Activated T-helper 9 cell treated with anti-CD3 and anti-CD28 coated beads, Interleukin-2, amount 50 U/mL, for 16 hours (primary cell): Measurements from ENCODE around the gene MUC22.
"Not testable (repeated sequence)": the region's sequence is repeated elsewhere in the genome, so short reads cannot be mapped to it uniquely, and the experiment has no call there.

Experiments
- DNase-seq: peaks from one replicate; pipeline ENCODE4 v3.0.0-alpha.2; 2020; ENCODE audit warnings: low read depth

Gene MUC22

DNA sequence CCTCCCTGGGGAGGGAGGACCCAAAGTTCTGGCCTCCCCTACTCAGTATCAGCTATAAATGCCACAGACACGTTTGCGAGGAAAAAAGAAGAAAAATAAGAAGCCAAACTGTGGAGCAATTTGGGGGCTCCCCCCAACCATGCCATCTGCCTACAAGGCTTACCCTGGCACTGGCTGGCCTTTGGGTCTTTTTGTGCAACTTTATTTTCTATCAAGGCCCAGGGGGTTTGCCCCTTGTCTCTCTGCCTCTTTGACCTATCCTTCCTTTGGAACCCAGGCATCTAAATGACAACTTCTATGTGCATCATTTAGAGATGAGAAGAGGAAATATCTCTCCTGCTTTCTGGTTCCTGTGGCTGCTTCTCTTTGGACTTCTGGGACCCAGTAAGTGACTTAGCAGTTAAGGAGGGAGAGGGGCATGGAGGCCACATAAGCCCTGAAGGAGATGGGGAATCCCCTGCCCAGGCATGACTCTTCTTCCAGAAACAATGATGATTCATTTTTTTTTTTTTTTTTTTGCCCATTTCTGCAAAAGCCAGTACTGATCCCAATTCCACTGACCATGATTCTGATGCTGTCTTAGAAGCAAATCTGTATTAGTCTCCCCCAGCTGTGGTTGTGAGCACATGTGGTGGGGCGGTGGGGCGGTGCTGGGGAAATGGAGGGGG is at the start of gene MUC22:
MUC22 (plus strand) TSS at position 82 of the 668 bp plus-strand sequence; CDS start at position 315, 233 bp downstream.
- no peak for DNase-seq

DNA sequence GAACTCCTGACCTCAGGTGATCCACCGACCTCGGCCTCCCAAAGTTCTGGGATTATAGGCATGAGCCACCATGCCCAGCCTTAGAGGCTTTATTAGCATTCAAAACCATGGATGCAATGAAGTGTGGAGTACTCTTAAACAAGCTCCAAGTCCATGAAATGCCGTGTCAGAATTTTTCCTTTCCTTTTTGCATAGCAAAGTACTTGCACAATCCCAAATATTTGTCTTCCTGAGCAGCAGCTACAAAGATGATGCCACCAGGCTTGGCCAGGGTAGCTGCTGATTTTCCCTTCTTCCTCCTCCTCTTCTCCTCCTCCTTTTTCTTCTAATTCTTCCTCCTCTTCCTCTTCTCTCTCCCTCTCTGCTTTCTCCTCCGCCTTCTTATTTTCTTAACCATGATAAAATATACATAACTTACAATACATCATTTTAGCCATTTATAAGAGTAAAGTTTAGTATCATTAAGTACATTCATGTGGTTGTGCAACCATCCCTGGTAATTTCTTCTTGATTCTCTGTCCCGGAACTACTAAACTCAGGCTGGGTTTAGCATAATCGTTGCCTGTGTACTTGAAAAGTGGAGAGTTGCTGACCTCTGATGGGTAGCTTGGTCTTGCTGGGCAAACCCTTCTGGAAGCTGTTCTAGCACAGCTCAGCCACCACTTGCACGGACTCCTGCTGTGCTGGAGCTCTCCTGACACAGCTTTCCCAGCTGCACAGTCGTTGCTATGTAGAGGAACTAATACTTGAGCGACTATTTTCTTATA is 49.2 kb upstream of the MUC22 start:
- DNase-seq: no peak

DNA sequence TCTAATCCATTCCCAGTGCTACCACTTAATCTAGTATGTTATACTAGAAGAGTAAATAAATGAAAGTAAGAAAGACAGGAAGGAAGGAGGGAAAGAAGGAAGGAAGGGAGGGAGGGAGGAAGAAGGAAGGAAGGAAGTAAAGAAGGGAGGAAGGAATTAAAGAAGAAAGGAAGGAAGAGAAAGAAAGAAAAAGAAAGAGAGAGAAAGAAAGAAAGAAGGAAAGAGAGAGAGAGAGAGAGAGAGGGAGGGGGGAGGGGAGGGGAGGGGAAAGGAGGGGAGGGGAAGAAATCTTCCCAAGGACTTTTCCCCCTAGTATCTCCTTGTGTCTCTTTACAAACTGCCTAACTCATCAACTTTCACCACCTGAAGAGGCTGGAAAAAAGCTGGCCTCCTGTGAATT is 47.6 kb upstream of the MUC22 start:
- no peak for DNase-seq

DNA sequence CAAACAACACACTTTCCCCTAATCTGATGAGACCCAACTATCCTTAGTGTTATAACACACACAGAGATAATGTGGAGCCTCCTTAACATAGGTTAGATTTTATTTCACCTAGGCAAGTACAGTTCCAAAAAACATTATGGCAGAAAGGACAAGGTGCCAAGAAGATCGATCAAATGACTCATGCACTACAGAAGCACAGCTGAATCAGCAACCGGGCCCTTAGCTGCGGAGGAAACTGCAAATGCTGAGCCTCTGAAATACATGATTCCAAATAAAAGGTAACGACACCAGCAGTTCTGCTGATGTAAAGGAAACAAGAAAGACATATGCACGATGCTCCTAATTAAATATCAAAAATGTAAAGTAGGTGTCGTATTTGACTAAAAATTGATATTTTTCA is 46.6 kb upstream of the MUC22 start:
- DNase-seq: no peak

DNA sequence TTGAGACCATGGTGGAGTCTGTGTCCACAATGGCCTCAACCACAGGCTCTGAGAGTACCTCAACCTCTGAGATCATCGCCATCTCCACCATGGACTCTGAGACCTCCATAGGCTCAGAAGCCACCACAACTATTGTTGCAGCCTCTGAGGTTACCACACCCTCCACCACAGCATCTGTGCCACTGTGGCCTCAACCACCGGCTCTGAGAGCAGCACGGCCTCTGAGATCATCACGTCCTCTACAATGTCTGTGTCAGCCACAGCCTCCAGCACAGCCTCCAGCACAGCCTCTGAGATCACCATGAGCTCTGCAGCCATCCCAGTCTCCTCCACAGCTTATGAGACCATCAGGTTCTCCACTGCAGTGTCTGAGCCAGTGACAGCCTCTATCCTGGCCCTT is 46.2 kb upstream of the MUC22 start:
- DNase-seq: no peak

DNA sequence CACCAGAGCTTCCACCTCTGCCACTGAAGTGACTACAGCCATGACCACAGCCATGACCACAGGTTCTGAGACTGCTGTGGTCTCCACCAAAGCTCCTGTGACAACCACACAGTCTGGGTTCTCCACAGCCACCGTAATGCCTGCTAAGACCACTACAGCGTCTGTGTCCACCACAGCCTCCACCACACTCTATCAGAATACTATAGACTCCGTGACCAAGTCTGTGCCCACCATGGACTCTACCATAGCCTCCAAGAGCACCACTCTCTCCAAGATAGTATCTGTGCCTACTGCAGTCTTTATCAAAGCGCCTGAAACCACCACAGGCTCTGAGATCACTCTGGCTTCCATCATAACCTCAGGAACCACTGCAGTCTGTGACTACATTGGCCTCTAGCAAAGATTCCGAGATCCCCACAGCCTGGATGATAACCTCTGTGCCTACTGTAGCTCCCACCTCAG is 45.1 kb upstream of the MUC22 start:
- no peak for DNase-seq

DNA sequence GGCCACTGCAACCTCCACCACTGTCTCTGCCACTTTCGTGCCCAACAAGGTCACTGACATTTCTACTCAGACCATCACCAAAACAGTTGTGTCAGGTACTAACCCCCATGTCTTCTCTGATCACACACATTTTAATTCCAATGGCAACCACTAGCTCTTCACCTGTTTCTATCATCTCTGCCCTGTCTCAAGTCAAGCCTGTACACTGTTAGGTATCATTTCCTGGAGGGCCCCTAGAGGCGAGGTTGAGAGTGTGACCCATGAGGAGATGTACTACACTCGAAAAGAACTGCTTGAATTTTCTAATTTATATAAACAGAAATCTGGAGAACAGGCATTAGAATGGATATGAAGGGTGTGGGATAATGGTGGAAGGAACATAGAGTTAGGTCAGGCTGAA is 44.1 kb upstream of the MUC22 start:
- DNase-seq: no peak

DNA sequence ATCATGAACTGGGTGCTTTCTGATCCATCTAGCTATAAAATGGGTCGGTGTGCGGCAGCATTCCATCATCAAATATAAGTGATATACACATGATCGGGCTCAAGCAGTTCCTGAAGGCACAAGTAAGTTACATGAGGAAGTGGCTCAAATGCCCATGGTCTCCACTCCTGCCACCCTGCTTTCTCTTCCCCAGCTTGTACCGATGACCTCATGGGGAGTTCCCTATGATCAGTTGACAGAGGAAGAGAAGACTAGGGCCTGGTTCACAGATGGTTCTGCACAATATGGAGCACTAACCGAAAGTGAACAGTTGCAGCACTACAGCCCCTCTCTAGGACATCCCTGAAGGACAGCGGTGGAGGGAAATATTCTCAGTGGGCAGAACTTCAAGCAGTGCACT is 41.1 kb upstream of the MUC22 start:
- DNase-seq: not testable (repeated sequence)

DNA sequence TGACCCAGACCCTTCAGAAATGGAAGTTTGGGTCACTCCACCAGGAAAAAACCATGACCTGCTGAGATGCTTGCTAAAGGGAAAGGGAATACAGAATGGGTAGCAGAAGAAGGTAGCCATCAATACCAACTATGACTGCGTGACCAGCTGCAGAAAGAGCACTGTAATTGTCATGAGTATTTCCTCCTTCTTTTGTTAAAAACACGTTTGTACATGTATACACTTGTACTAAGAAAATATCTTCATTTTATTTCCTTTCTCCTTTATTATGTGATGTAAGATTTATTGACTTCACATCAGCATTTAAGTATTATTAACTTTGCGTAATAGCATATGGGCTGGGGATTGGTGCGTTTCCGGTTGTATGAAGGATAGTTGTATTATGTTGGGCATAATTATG is 39.3 kb upstream of the MUC22 start:
- no peak for DNase-seq

DNA sequence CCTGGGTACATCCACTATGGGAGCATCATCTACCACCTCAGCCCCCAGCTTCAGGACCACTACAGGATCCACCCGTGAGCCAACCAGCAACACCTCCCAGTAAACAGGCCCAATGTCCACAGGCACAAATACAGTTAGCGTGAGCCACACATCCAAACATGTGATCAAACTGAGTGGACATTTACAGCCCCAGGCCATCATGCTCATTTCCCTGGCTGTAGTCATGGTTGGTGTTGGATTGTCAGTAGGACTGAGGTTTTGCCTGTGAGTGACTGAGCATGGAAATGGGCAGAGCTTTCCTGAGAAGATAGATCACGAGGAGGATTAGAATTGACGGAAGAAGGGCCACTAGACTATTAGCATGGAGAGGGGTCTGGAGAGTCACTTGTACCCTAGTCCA is 37.5 kb upstream of the MUC22 start:
- DNase-seq: no peak

DNA sequence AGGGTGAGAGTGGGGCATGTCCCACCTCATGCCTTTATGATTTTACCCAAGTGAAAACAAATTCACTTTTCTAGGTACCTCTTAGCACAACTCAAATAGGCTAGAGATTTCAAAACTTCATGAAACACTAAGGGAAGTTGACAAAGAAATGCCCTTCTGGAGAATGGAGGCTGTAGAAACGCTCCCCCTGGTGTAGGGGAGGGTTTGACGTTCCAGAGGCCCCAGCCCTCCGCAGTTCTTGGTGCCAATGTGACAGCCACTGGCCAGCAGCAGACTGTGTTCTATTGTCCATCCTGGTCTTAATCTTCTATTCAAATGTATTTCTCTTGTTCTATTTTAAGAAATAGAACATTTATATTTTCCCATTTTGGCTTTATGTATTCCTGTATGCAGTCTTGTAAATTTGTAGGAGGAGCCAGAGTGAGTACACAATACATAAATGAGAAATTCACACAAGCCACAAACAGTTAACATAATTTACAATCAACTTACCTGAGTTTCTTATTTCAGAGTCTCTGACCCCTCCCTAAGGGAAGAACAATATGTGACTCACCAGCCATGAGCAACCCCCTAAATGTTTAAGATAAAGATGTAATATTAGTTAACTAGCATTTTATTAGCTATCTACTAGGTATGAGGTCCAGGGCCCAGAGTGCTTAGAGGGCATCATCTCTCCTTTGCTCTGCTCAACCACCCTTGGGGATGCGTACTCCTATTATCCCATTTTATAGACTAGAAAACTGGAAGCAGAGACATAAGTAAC is 35.6 kb upstream of the MUC22 start:
- DNase-seq: no peak

DNA sequence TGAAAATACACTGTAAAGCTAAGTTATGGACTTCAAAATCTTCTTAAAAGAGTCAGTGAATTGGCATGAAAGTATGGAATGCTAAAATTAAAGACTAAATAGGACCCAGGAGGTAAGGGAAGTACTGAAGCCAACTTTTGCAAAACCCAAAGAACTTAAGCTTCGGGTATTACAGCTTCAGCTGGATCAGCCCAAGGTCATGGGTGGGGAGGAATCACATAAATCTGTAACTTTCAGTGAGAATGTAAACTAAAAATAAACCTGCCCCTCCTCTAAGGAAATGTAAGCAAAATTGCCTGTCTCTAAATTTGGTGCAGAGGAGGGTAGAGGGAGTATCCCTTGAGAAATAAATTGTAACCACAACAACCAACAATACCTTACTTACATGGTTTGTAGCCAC is 31.1 kb upstream of the MUC22 start:
- DNase-seq: no peak

DNA sequence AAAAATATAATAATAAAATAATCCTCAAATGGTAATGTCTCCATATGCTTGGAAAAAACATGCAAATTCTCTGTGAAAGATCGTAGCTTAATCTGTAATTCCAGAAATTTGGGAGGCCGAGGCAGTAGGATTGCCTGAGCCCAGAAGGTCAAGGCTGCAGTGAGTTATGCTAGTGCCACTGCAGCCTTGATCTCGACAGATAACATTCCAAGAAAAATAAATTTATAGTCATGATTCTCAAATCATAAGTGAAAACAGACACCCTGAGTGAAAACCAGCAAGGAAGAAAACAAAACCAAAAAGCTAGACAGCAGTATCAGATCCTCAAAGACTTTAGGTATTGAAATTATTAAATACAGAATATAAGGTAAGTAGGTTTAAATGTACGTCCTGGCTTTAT is 30.6 kb upstream of the MUC22 start:
- no peak for DNase-seq

DNA sequence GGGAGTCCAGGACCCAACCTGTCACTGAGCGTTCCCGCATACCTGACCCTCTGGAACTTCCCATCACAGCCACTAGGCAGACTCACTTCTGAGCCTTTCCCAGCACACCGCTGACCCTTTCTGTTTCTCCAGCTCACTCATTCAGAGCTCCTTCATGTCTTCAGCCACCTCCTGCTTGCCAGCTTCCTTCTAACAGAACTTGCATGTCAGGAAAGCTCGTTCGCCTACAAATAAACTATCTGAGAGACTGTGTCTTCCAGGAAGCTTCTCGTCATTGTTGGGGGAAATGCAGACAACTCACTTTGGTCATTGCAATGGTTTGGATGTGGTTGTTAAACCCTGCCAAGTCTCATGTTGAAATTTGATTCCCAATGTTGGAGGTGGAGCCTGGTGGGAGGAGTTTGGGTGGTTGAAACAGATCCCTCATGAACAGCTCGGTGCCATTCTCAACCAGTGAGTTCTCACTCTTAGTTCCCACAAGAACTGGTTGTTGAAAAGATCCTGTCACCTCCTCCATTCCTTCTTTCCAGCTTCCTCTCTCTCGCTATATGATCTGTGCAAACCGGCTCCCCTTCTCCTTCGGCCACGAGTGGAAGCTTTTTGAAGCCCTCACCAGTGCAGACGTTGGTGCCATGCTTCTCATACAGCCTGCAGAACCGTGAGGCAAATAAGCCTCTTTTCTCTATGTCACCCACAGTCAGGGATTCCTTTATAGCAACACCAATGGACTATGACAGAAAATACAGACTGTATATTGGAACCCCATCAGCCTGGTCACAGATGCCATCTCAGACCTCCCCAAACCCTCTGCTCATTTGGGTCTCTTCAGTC is 28.1 kb upstream of the MUC22 start:
- DNase-seq: no peak

DNA sequence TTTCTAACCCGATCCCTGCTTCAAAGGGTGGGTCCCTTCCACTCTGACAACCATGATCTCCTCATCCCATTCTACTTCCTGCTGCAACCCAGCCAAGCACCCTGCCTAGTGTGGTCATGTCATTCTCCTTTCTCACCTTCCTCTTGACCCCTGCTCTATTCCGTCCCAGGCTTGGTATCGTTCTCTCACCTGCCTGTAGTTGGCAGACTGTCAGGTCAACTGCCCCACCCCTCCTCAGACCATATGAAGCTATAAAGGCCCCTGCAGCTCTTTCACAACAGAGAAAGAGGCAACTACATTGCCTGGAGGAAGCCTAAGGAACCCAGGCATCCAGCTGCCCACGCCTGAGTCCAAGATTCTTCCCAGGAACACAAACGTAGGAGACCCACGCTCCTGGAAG is 26.8 kb upstream of the MUC22 start, which contains the start of gene MUC21:
MUC21 (plus strand) TSS at position 280 of the 400 bp plus-strand sequence. CDS start 241 bp downstream, outside the sequence.
- no peak for DNase-seq

DNA sequence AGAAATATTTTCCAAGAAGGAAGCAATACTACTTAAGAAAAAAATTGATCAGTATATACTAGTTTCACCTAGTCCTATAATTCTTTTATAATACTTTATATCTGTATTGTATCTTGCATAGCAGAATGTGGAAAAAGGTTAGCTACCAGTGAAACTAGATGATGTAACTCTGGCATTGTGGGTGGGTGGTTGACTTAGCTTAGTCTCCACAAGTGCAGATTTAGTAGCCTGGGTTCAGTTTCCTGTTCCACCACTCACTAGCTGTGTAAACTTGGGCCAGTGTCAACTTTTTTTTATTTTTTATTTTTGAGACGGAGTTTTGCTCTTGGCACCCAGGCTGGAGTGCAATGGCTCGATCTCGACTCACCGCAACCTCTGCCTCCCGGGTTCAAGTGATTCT is 24.8 kb upstream of the MUC22 start:
- no peak for DNase-seq

DNA sequence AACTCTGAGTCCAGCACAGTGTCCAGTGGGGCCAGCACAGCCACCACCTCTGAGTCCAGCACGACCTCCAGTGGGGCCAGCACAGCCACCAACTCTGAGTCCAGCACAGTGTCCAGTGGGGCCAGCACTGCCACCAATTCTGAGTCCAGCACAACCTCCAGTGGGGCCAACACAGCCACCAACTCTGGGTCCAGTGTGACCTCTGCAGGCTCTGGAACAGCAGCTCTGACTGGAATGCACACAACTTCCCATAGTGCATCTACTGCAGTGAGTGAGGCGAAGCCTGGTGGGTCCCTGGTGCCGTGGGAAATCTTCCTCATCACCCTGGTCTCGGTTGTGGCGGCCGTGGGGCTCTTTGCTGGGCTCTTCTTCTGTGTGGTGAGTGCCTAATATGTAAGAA is 23.0 kb upstream of the MUC22 start:
- no peak for DNase-seq

DNA sequence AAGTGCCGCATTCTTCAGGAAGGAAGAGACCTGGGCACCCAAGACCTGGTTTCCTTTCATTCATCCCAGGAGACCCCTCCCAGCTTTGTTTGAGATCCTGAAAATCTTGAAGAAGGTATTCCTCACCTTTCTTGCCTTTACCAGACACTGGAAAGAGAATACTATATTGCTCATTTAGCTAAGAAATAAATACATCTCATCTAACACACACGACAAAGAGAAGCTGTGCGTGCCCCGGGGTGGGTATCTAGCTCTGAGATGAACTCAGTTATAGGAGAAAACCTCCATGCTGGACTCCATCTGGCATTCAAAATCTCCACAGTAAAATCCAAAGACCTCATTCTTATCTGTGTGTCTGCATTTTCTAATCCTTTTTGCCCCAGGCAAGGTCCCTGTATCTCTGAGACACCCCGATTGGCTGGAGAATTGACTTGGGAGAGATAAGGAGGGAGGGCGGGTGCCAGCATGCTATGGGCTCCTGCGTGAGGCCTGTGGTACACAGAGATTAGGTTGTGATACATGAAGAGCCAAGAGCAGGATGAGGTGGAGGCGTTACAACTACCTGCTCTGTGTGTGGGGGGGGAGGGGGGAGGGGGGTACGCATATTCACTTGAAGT is 22.0 kb upstream of the MUC22 start:
- no peak for DNase-seq

DNA sequence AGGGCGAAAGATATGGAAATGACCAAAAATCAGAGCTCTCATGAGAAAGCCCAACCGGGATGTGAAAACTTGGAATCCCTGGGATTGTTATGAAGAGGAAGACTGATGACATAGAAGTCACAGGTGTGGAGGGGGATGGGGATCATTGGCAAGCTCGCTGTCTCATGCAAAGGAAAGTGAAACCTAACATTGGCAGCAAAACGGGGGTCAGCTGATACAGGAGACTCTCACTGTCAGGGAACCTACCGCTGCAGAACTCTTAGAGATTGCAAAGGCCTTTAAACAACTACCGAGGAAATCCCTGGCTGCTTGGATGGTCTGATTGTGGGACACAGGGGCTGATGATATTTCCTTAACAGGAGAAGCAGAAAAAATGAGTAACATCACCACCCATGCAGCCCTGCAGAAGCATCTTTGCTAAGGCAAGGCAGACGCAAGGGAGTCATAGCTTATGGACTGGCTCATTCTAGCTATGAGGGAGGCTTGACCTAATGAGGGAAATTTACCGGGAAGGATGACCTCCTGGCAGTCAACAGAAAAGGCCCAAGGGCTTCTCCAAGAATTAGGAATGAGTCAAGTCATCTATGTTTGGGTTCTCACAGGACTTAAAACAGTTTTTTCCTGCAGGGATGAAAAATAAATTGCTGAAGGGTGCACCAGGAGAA is 19.7 kb upstream of the MUC22 start:
- DNase-seq: no peak

DNA sequence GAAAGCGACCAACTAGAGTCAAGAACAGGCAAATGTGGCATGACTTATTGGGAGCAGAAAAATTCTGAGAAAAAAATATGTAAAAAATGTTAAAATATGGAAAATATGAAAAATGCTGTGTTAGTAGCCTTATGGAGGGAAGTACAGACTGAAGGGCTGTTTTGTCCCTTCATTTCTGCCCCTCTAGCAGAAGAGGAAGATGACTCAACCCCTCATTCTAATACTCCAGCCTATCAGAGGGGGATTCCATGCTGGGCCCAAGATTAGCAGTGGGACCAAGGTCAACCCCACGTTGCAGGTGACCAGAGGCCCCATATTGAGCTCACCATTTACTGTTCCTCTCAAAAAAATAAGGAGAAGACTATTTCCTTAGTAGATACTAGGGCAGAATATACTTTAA is 18.4 kb upstream of the MUC22 start:
- DNase-seq: no peak

DNA sequence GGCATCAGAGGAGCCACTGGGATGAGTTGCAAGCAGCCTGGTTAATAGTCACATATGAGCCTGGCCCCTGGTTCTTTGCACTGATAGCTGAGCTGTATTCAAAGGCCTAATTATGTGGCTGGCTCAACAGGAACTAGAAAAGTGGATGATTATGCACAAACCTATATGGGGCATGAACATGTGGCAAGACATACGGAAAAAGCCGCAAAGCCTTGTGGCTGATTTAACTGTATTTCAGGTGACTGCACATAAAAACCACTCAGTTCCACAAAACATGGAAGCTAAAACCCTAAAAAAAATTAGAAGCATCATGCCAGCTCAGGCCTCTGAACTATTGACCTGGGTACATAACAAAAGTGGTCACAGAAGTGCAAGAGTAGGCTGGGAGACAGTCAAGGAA is 13.0 kb upstream of the MUC22 start:
- DNase-seq: no peak
